Embryonic facial prominence (tissue), 1 donor: ENCODE measurements around the gene GRPEL1.

Experiments
- DNase-seq: peaks from one replicate; pipeline ENCODE4 v3.0.0-alpha.2; 2016; ENCODE audit errors: extremely low spot score

The GRPEL1 gene

DNA sequence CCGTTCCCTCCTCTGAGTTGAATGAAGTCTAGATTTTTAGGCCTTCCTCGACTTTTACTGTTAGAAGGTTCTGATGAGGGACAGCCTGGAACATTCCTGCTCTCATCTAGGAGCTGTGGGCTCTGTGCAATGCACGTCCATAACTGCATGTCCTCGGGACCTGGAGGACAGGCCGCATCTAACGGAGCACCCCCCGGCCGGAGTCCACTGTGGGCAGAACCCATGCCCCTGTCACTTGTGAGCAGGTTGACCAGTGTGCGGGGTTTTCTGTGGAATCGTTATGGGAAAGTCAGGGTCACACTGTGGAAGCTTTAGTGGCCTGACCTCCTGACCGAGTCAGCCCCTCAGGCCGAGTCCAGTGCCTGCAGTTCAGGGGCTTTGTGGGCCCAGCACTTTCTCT lies 44.0 kb downstream of the GRPEL1 start:
- DNase-seq = no peak

DNA sequence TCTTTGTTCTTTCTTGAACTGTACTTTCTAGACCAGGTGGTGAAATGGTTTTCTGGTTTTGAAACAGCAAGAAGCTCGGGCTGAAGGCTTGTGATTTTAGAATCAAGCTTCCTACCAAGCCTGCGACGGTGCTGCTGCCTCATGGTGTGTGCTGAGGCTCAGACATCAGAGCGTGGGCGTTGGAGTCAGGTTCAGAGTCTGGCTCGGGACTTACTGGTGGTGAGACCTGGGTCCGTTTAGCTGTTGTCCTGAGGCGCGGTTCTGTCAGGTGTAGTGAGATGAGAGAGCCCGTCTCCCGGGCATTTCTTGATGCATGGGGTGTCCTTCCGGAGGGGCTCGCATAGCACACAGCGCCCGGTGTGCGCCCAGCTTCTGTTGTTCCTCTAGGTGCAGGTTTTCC lies 44.4 kb downstream of the GRPEL1 start:
- no peak for DNase-seq

DNA sequence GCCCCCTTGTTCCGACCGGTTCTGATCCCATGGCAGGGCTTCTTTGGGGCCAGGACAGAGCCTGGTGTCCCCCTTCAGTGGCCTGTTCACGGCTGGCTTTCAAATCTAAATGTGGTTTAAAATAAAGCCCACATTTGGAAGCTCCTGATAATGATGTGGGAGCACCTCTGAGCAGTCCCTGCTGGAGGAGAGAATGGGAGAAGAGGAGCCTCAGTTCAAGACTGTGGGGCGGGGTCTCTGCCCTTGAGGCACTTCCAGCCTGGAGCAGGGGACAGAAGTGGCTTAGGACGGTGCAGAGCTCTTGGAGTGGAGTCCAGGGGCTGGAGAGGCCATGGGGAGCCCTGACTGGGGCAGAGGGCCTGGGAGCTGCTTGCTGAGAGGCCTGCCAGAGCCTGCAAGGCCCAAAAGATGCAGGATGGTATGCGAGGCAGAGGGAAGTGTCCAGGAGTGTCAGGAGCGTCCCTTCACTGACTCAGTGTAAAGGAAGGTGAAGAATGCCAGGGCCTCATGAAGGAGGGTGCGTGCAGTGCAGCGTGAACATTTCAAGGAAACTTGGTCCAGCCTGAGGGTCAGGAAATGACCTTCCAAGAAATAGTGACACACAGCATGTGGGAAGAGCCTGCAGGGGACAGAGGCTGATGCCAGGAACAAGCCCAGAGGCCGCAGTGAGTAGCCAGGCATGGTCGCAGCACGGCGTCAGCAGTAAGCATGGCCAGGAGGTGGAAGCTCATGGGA lies 45.8 kb downstream of the GRPEL1 start:
- DNase-seq = no peak

DNA sequence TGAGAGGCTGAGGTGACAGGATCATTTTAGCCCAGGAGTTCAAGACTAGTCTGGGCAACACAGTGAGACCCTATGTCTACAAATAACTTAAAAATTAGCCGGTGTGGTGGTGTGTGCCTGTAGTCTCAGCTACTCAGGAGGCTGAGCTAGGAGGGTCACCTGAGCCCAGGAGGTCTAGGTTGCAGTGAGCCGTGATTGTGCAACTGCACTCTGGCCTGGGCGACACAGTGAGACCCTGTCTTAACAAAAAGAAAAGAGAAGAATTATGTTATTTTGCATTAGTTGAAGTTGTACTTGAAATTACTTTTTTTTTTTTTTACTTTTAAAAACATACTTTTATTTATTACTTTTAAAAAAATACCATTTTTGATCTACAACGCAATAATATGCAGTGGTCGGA lies 46.5 kb downstream of the GRPEL1 start:
- no peak for DNase-seq

DNA sequence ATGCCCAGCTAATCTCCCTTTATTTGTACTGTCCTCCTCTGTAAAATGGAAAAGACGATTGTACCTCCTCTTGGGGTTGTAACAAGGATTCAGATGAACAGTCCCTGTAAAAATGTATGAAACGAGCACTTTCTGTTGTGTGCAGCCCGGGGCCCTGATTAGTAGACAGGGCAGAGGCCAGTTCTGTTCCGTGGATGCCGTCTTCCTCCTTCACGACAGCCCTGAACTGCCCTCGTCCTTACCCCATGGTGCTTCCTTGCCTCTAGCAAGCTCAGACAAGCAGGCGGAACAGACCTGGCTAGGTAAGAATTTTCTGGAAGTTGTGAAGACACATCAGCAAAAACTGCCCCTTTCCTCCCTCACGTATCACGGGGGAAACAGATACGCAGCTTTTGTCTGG lies 47.0 kb downstream of the GRPEL1 start:
- DNase-seq = no peak

DNA sequence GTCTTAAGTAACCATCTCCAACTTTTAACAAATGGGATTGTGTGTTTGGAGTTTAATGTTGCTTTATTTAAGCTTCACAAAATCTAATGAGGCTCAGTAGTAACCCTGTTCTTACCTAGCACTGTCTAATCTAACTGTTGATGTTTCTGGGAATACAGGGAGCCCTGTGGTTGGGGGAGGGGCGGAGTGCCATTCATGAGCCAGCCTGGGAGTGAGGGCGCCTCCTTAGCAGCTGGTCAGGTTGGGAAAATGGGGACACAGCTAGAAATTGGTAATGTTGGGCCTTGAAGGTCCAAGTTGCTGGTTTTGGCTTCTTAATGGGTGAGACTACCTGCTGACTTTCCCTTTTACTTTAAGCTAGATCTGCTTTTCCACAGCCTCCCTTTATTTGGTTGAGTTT lies 47.6 kb downstream of the GRPEL1 start:
- DNase-seq = no peak

DNA sequence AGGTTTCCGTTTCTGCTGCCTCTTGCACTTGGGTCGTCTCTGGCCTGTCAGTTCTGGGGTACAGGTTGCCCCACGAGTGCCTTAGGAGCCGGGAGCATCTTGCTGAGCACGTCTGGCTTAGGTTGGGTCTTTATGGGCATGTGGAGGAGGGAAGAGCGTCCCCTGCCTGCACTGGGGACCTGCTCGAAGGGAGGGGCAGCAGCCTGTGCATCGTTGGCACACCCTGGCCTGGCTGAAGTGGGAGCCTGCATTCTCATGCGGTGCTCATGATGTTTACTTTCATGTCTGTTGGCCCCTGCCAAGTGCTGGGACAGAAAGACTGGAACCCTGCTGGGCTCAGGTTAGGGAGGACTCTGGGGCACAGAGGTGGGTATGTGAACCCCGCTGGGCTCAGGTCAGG lies 48.5 kb downstream of the GRPEL1 start:
- no peak for DNase-seq

DNA sequence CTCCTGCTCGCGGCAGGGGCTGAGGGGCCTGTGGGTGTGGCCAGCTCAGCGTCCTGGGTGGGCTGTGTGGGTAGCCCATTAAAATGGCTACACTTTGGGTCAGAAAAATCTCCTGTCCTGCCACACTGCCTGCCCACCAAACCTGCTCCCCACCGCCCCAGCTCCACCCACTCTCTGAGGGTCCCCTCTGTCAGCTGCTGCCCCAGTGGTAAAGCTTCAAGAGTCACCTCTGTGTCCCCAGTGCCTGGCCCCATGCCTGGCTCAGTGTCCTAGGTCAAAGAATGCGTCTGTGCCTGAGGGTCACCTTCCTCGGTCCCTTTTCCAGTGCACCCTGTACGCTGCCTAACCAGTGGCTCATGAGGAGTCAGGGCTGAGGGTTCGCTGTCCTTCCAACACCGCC lies 49.6 kb downstream of the GRPEL1 start:
- DNase-seq = no peak

DNA sequence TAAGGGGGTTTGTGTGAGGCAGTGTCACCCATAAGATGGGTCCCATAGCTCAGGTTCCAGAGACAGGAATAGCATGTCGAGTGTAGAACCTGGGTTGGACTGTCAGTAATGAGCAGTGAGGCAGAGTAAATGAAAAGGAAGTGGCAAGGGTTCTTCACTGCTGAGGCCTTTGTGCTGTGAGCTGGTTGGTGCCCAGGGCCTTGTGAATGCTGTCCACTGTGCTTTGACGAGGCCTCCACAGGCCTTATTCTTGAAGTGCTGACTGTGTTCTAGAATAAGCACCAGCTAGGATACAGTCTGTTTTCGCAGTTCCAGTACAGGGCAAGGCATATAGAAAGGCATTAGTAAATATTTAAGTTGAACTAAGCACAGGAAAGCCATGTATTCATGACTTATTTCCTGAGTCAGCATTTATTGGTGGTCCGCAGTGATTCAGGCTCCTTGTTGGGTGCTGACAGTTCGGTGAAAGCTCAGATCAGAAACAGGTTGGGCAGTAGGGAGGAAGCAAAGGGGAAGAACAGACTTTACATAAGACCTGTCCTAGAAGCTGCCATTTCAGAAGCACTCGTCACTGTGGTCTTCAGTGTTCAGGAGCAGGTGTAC lies 50.3 kb downstream of the GRPEL1 start:
- no peak for DNase-seq

DNA sequence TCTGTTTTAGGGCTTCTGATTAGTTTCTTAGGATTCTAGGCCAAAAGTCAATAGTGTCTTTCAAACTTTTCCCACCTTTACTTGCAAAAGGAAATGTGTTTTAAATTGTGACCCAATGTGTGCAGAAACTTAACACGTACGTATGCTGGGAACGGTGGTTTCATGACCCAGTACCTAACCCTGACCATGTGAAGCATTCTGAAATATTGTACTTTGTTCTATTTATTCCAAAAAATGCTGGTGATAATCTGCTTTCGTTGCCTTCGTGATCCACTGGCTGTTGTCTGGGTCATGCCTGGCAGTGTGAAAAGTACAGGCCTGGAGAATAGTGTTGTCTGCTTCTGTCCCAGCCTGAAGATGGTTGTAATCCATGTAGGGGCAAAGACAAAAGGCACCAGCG lies 51.4 kb downstream of the GRPEL1 start:
- no peak for DNase-seq

DNA sequence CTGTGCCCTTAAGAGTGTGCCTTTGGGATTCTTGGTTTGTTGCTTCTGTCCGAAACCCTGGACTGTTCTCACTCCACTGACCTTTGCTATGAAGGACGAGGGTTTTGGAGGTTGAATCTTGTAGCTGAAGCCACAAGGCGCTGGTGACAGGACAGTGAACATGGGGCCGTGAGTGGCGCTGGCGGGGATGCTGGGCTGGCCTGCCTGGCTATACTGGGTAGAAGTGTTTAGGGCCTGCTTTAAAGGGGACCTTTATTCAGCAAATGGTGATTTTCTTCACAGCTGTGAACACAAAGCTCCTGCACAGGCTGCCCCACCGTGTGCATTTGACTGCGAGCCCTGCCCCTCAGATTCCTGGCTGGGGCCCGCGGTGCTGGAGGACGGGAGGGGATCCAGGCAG lies 51.8 kb downstream of the GRPEL1 start:
- no peak for DNase-seq

DNA sequence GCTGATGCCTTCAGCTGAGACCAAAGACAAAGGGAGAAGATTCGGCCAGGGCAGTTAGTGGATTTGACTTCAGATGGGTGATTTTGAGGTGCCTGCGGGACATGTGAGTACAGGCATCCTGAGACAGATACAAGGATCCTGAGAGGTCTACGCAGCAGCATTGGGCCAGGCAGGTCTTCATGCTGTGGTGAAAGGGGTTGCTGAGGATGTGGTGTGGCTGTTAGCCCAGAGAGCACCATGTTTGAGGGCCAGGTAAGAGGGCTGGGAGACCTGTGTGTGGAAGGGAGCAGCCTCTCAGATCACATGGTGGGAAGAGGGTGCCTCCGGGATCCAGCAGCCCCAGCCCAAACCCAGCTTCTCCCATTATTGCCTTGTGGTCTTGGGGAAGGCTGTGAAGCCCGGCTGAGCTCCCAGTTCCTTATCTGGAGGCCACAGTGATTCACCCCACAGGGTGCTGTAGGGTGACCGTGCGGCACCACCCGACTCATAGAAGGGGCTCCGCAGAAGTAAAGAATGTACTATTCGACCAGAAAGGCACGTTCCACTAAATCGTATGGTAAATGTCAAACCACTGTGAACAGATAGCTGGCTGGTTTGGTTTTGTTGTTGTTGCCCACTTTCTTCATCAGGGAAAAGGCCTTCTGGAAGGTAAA lies 52.4 kb downstream of the GRPEL1 start:
- no peak for DNase-seq

DNA sequence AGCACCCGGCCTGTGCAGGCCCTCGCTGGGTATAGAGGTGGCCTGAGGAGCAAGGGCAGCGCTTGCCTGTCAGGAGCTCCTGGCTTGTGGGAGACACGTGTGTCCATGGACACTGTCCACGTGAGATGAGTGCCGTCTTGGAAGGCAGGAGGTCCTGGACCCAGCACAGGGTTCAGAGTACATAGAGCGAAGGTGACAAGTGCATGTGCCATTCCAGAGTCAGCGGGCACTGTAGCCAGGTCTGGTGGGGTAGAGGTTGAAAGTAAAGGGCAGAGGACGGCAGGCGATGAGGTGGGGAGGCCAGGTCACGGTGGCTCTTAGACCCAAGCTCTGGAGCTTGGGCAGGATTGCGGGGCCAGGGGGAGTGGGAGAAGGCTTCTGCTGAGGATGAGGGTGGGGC lies 53.0 kb downstream of the GRPEL1 start:
- DNase-seq = no peak

DNA sequence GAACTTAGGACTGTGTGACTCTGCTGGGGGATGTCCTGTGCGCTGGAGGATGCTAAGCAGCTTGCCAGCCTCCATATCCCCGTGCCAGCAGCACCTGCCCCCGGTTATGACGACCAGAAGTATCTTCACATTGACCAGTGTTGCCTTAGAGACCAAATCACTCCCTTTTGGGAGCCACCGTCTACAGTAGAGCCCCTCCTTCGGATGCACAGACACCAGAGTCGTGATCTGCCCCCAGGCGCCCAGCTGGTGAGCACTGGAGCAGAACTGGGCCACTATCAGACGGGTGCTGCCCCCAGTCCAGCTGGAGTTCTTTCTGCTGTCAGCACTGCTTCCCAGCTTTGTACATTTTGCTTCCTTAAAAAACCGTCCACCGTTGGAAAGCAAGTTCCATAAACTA lies 54.7 kb downstream of the GRPEL1 start:
- no peak for DNase-seq

DNA sequence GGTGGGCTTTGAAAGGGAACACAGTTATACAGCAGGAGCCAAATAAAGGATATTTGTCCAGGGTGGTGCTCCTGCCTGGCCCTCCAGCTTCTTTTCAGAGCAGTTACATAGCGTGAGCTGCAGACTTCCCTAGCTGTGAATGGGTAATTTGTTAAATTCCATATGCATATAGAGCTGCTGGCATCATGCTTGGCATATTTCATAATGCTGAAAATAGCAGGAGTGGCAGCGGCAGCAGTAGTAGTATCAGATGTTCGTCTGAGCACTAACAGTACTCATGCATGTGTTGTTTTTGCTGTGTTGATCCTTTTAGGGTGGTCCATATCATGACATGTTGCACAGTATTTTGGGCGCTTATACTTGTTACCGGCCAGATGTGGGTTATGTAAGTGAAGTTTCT lies 58.3 kb downstream of the GRPEL1 start:
- DNase-seq = no peak
